ENCODE data around the gene FANCD2.

The FANCD2 gene

DNA sequence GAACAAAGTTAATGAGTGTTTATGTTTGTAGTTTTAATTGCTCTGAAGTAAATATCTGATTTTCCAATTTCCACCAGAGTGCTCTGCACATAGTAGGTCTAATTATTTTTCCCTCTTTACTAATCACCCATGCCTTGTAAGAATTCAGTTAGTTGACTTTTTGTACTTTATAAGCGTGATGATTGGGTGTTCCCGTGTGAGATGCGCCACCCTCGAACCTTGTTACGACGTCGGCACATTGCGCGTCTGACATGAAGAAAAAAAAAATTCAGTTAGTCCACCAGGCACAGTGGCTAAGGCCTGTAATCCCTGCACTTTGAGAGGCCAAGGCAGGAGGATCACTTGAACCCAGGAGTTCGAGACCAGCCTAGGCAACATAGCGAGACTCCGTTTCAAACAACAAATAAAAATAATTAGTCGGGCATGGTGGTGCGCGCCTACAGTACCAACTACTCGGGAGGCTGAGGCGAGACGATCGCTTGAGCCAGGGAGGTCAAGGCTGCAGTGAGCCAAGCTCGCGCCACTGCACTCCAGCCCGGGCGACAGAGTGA is 114.8 kb downstream of the FANCD2 start:
- H3K4me2 ChIP-seq (ENCODE audit: low read depth, low read length, poor library complexity, severe bottlenecking), result peak overlapping the region; percentile 73
- H3K9me3 ChIP-seq (ENCODE audit: insufficient read depth, low read depth, low read length), result no peaks in the 10 kb centered on the region
- H3K79me2 ChIP-seq (ENCODE audit: insufficient read depth, low read length), result peaks cover 43% of the 10 kb centered on the region
- peak overlapping the region; percentile 80 for H3K9ac ChIP-seq (ENCODE audit: low read depth, low read length, poor library complexity, severe bottlenecking)
- peak overlapping the region; percentile 100 for H3K4me3 ChIP-seq (ENCODE audit: low read length, poor library complexity, severe bottlenecking)
- peaks cover 28% of the 10 kb centered on the region for H3K4me1 ChIP-seq (ENCODE audit: insufficient read depth, low read length, poor library complexity, severe bottlenecking)
- peaks cover 33% of the 10 kb centered on the region for H4K20me1 ChIP-seq (ENCODE audit: insufficient read depth, low read length, poor library complexity, severe bottlenecking)
- no peaks in the 10 kb centered on the region for H3K36me3 ChIP-seq (ENCODE audit: insufficient read depth, low read length)
- no peaks in the 10 kb centered on the region for H3K27me3 ChIP-seq (ENCODE audit: insufficient read depth, low read length, poor library complexity, severe bottlenecking)
- H3K9me2 ChIP-seq (replicated peaks; ENCODE audit: low read depth, low read length), result no peaks in the 10 kb centered on the region
- TF ChIP-seq CTCF (conservative IDR thresholded peaks at IDR 0.05; ENCODE audit: low read length) (no peak), EZH2phosphoT487 (IDR thresholded peaks at IDR 0.05; ENCODE audit: borderline replicate concordance) (no peak)
- H3F3A ChIP-seq (ENCODE audit: low read depth), result no peaks in the 10 kb centered on the region
- H2AFZ ChIP-seq (ENCODE audit: low read length), result peak overlapping the region; percentile 93

DNA sequence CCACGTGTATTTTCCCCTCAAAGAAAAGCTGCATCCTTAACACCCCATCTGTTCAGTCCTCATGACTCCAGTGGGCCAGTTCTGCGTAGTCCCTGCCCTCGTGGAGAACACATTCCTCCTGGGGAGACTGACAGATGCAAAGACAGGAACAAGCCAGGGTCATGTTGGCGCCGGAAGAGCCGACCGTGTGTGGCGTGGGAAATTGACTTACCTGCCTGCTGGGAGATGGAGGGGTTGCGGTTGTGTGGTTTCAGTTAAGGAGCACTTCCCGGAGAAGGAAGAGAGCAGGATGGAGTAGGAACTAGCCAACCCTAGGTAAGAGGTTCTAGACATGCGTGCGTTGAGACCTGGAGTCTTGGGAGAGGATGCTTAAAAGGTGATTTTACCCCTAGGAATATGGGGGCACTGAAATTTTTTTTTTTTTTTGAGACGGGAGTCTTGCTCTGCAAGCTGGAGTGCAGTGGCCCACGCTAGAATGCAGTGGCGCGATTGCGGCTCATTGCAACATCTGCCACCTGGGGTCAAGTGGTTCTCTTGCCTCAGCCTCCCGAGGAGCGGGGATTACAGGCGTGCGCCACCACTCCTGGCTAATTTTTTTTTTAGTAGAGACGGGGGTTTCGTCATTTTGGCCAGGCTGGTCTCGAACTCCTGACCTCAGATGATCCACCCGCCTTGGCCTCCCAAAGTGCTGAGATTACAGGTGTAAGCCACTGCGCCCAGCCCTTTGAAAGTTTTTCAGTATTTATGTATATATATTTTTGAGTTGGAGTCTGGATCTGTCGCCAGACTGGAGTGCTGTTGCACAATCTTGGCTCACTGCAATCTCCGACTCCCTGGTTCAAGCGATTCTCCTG is 116.7 kb downstream of the FANCD2 start:
- no peaks in the 10 kb centered on the region for H3K9me2 ChIP-seq (replicated peaks; ENCODE audit: low read depth, low read length)
- TF ChIP-seq EZH2phosphoT487 (IDR thresholded peaks at IDR 0.05; ENCODE audit: borderline replicate concordance), result no peak
- no peak for TF ChIP-seq CTCF (conservative IDR thresholded peaks at IDR 0.05; ENCODE audit: low read length)
- no peaks in the 10 kb centered on the region for H3K27me3 ChIP-seq (ENCODE audit: insufficient read depth, low read length, poor library complexity, severe bottlenecking)
- peak overlapping the region; percentile 89 for H3K4me2 ChIP-seq (ENCODE audit: low read depth, low read length, poor library complexity, severe bottlenecking)
- H3K36me3 ChIP-seq (ENCODE audit: insufficient read depth, low read length), result no peaks in the 10 kb centered on the region
- no peak overlapping the region for H2AFZ ChIP-seq (ENCODE audit: low read length)
- peak overlapping the region; percentile 80 for H3K9ac ChIP-seq (ENCODE audit: low read depth, low read length, poor library complexity, severe bottlenecking)
- H3K4me1 ChIP-seq (ENCODE audit: insufficient read depth, low read length, poor library complexity, severe bottlenecking), result peaks cover 36% of the 10 kb centered on the region
- H3K4me3 ChIP-seq (ENCODE audit: low read length, poor library complexity, severe bottlenecking), result peak overlapping the region; percentile 100
- no peaks in the 10 kb centered on the region for H3K9me3 ChIP-seq (ENCODE audit: insufficient read depth, low read depth, low read length)
- peaks cover 43% of the 10 kb centered on the region for H4K20me1 ChIP-seq (ENCODE audit: insufficient read depth, low read length, poor library complexity, severe bottlenecking)
- peaks cover 62% of the 10 kb centered on the region for H3K79me2 ChIP-seq (ENCODE audit: insufficient read depth, low read length)
- no peaks in the 10 kb centered on the region for H3F3A ChIP-seq (ENCODE audit: low read depth)

- no peaks in the 10 kb centered on the region for H3K9me3 ChIP-seq (ENCODE audit: insufficient read depth, low read depth, low read length)
- peaks cover 68% of the 10 kb centered on the region for H3K79me2 ChIP-seq (ENCODE audit: insufficient read depth, low read length)
- H3K4me1 ChIP-seq (ENCODE audit: insufficient read depth, low read length, poor library complexity, severe bottlenecking), result peaks cover 38% of the 10 kb centered on the region
- no peaks in the 10 kb centered on the region for H3F3A ChIP-seq (ENCODE audit: low read depth)
- peak overlapping the region; percentile 65 for H3K4me3 ChIP-seq (ENCODE audit: low read length, poor library complexity, severe bottlenecking)
- peaks cover 43% of the 10 kb centered on the region for H4K20me1 ChIP-seq (ENCODE audit: insufficient read depth, low read length, poor library complexity, severe bottlenecking)
- TF ChIP-seq EZH2phosphoT487 (IDR thresholded peaks at IDR 0.05; ENCODE audit: borderline replicate concordance) (no peak), CTCF (conservative IDR thresholded peaks at IDR 0.05; ENCODE audit: low read length) (no peak)
- peak overlapping the region; percentile 89 for H3K4me2 ChIP-seq (ENCODE audit: low read depth, low read length, poor library complexity, severe bottlenecking)
- peaks cover 16% of the 10 kb centered on the region for H3K36me3 ChIP-seq (ENCODE audit: insufficient read depth, low read length)
- H2AFZ ChIP-seq (ENCODE audit: low read length), result no peak overlapping the region
- H3K9me2 ChIP-seq (replicated peaks; ENCODE audit: low read depth, low read length), result no peaks in the 10 kb centered on the region
- H3K9ac ChIP-seq (ENCODE audit: low read depth, low read length, poor library complexity, severe bottlenecking), result no peak overlapping the region
- no peaks in the 10 kb centered on the region for H3K27me3 ChIP-seq (ENCODE audit: insufficient read depth, low read length, poor library complexity, severe bottlenecking)
These were observed 119.4 kb downstream of the FANCD2 start for GRCh38 chr3:10145685-10146084.
